ENCODE measurements around the gene GCNT2.
"Not testable (repeated sequence)": the region's sequence is repeated elsewhere in the genome, so short reads cannot be mapped to it uniquely, and the experiment has no call there.

The GCNT2 gene

GRCh38 chr6:10495029-10495428 lies 26.1 kb upstream of the GCNT2 start:
- Mint-ChIP-seq H3K27ac (no peak overlapping the region), H3K36me3 (ENCODE audit: low read depth) (no peaks in the 10 kb centered on the region), H3K4me3 (no peak overlapping the region), H3K9me3 (no peaks in the 10 kb centered on the region), H3K4me1 (ENCODE audit: low read depth) (no peaks in the 10 kb centered on the region), H3K27me3 (ENCODE audit: low read depth) (peaks cover 13% of the 10 kb centered on the region)
- no peak for DNase-seq (ENCODE audit: low spot score)

- Mint-ChIP-seq H3K4me3 (no peak overlapping the region), H3K36me3 (ENCODE audit: low read depth) (no peaks in the 10 kb centered on the region), H3K4me1 (ENCODE audit: low read depth) (peaks cover 2% of the 10 kb centered on the region)
Observed at GRCh38 chr6:10505529-10505928, 15.6 kb upstream of the GCNT2 start.

GRCh38 chr6:10507298-10507697 lies 13.9 kb upstream of the GCNT2 start:
- Mint-ChIP-seq H3K9me3 (no peaks in the 10 kb centered on the region), H3K4me1 (ENCODE audit: low read depth) (peaks cover 7% of the 10 kb centered on the region), H3K27ac (no peak overlapping the region), H3K4me3 (no peak overlapping the region), H3K27me3 (ENCODE audit: low read depth) (peaks cover 22% of the 10 kb centered on the region), H3K36me3 (ENCODE audit: low read depth) (no peaks in the 10 kb centered on the region)
- DNase-seq (ENCODE audit: low spot score) = no peak

More at GRCh38 chr6:10505529-10505928, 15.6 kb upstream of the GCNT2 start:
- Mint-ChIP-seq H3K27ac (no peak overlapping the region), H3K9me3 (no peaks in the 10 kb centered on the region), H3K27me3 (ENCODE audit: low read depth) (peaks cover 24% of the 10 kb centered on the region)
- DNase-seq (ENCODE audit: low spot score) = no peak

GRCh38 chr6:10507715-10508114 lies 13.4 kb upstream of the GCNT2 start:
- H3K4me1 Mint-ChIP-seq (ENCODE audit: low read depth) = peaks cover 7% of the 10 kb centered on the region
- no peak for DNase-seq (ENCODE audit: low spot score)
- no peaks in the 10 kb centered on the region for H3K36me3 Mint-ChIP-seq (ENCODE audit: low read depth)
- H3K27me3 Mint-ChIP-seq (ENCODE audit: low read depth) = peaks cover 17% of the 10 kb centered on the region
- no peak overlapping the region for H3K27ac Mint-ChIP-seq
- H3K4me3 Mint-ChIP-seq = no peak overlapping the region
- no peaks in the 10 kb centered on the region for H3K9me3 Mint-ChIP-seq

GRCh38 chr6:10510592-10511367 lies 10.4 kb upstream of the GCNT2 start:
- Mint-ChIP-seq H3K27ac (no peak overlapping the region), H3K4me3 (no peak overlapping the region)
- peak; percentile 27 for DNase-seq (ENCODE audit: low spot score)

GRCh38 chr6:10511477-10511876 lies 9.7 kb upstream of the GCNT2 start:
- Mint-ChIP-seq H3K27ac (no peak overlapping the region), H3K4me3 (no peak overlapping the region), H3K4me1 (ENCODE audit: low read depth) (peaks cover 7% of the 10 kb centered on the region), H3K9me3 (no peaks in the 10 kb centered on the region), H3K27me3 (ENCODE audit: low read depth) (peaks cover 10% of the 10 kb centered on the region), H3K36me3 (ENCODE audit: low read depth) (no peaks in the 10 kb centered on the region)
- DNase-seq (ENCODE audit: low spot score) = no peak

More at GRCh38 chr6:10510592-10511367, 10.4 kb upstream of the GCNT2 start:
- no peaks in the 10 kb centered on the region for H3K36me3 Mint-ChIP-seq (ENCODE audit: low read depth)
- H3K27me3 Mint-ChIP-seq (ENCODE audit: low read depth) = peaks cover 10% of the 10 kb centered on the region
- H3K4me1 Mint-ChIP-seq (ENCODE audit: low read depth) = peaks cover 7% of the 10 kb centered on the region
- H3K9me3 Mint-ChIP-seq = no peaks in the 10 kb centered on the region

- Mint-ChIP-seq H3K4me1 (ENCODE audit: low read depth) (peaks cover 7% of the 10 kb centered on the region), H3K27me3 (ENCODE audit: low read depth) (no peaks in the 10 kb centered on the region), H3K9me3 (no peaks in the 10 kb centered on the region), H3K27ac (no peak overlapping the region), H3K36me3 (ENCODE audit: low read depth) (no peaks in the 10 kb centered on the region), H3K4me3 (no peak overlapping the region)
- DNase-seq (ENCODE audit: low spot score) = no peak
Observed at GRCh38 chr6:10513544-10513943, 7.6 kb upstream of the GCNT2 start.

- Mint-ChIP-seq H3K27me3 (ENCODE audit: low read depth) (no peaks in the 10 kb centered on the region), H3K4me3 (no peak overlapping the region), H3K27ac (no peak overlapping the region), H3K4me1 (ENCODE audit: low read depth) (peaks cover 11% of the 10 kb centered on the region), H3K36me3 (ENCODE audit: low read depth) (no peaks in the 10 kb centered on the region), H3K9me3 (no peaks in the 10 kb centered on the region)
- no peak for DNase-seq (ENCODE audit: low spot score)
Observed at GRCh38 chr6:10514049-10514780, 6.9 kb upstream of the GCNT2 start.

- H3K27me3 Mint-ChIP-seq (ENCODE audit: low read depth) = no peaks in the 10 kb centered on the region
- no peak for DNase-seq (ENCODE audit: low spot score)
- H3K4me3 Mint-ChIP-seq = no peak overlapping the region
- H3K36me3 Mint-ChIP-seq (ENCODE audit: low read depth) = no peaks in the 10 kb centered on the region
- no peaks in the 10 kb centered on the region for H3K9me3 Mint-ChIP-seq
- H3K4me1 Mint-ChIP-seq (ENCODE audit: low read depth) = peaks cover 4% of the 10 kb centered on the region
- H3K27ac Mint-ChIP-seq = no peak overlapping the region
Observed at GRCh38 chr6:10516953-10517352, 4.2 kb upstream of the GCNT2 start.

GRCh38 chr6:10518557-10519407 lies 2.4 kb upstream of the GCNT2 start:
- no peaks in the 10 kb centered on the region for H3K36me3 Mint-ChIP-seq (ENCODE audit: low read depth)
- H3K4me3 Mint-ChIP-seq = no peak overlapping the region
- H3K27ac Mint-ChIP-seq = no peak overlapping the region
- no peak for DNase-seq (ENCODE audit: low spot score)
- peaks cover 4% of the 10 kb centered on the region for H3K4me1 Mint-ChIP-seq (ENCODE audit: low read depth)
- H3K9me3 Mint-ChIP-seq = no peaks in the 10 kb centered on the region
- H3K27me3 Mint-ChIP-seq (ENCODE audit: low read depth) = no peaks in the 10 kb centered on the region

- not testable (repeated sequence) for DNase-seq (ENCODE audit: low spot score); H3K36me3 Mint-ChIP-seq (ENCODE audit: low read depth); H3K27ac Mint-ChIP-seq; H3K4me3 Mint-ChIP-seq; H3K4me1 Mint-ChIP-seq (ENCODE audit: low read depth); H3K27me3 Mint-ChIP-seq (ENCODE audit: low read depth); H3K9me3 Mint-ChIP-seq
Observed at GRCh38 chr6:10519408-10519697, 1.8 kb upstream of the GCNT2 start.

GRCh38 chr6:10520468-10520867 lies 683 bp upstream of the GCNT2 start:
- Mint-ChIP-seq H3K36me3 (ENCODE audit: low read depth) (no peaks in the 10 kb centered on the region), H3K4me1 (ENCODE audit: low read depth) (peaks cover 4% of the 10 kb centered on the region), H3K27ac (no peak overlapping the region), H3K4me3 (no peak overlapping the region), H3K27me3 (ENCODE audit: low read depth) (no peaks in the 10 kb centered on the region), H3K9me3 (no peaks in the 10 kb centered on the region)
- no peak for DNase-seq (ENCODE audit: low spot score)

GRCh38 chr6:10522929-10523573 lies 1.9 kb downstream of the GCNT2 start:
- DNase-seq (ENCODE audit: low spot score) = no peak
- H3K27ac Mint-ChIP-seq = no peak overlapping the region
- no peaks in the 10 kb centered on the region for H3K27me3 Mint-ChIP-seq (ENCODE audit: low read depth)
- peaks cover 7% of the 10 kb centered on the region for H3K4me1 Mint-ChIP-seq (ENCODE audit: low read depth)
- H3K4me3 Mint-ChIP-seq = no peak overlapping the region
- no peaks in the 10 kb centered on the region for H3K9me3 Mint-ChIP-seq
- H3K36me3 Mint-ChIP-seq (ENCODE audit: low read depth) = no peaks in the 10 kb centered on the region

- Mint-ChIP-seq H3K4me3 (no peak overlapping the region), H3K27ac (no peak overlapping the region), H3K36me3 (ENCODE audit: low read depth) (peaks cover 5% of the 10 kb centered on the region), H3K9me3 (no peaks in the 10 kb centered on the region), H3K4me1 (ENCODE audit: low read depth) (peaks cover 17% of the 10 kb centered on the region), H3K27me3 (ENCODE audit: low read depth) (no peaks in the 10 kb centered on the region)
- no peak for DNase-seq (ENCODE audit: low spot score)
Observed at GRCh38 chr6:10526156-10526555, 5.0 kb downstream of the GCNT2 start.

Measured in T-helper 2 cell treated with Interferon-gamma antibody and Interleukin-4, amounts not matched to agents 5 μg/mL and 100 μg/mL, for 36 hours (primary cell).